K562 (cell line): ENCODE data around the gene SDR42E2. TPM values are rescaled to one million over a fixed set of nuclear protein-coding genes. Genes with fewer than 3 reads are reported as not detected.

Experiments used
- BDP1 ChIP-seq: IDR thresholded peaks from 3 replicates; pipeline ENCODE4 v1.6.1; 2011; ENCODE audit not compliant: insufficient read length, insufficient read depth
- C11orf30 ChIP-seq: fragments of 450-650 bp; IDR thresholded peaks from 2 replicates; pipeline ENCODE4 v1.6.1; 2016; ENCODE audit warnings: low read depth, mild to moderate bottlenecking
- CC2D1A ChIP-seq: fragments of 450-650 bp; IDR thresholded peaks from 2 replicates; pipeline ENCODE4 v1.6.1; 2017; ENCODE audit warnings: mild to moderate bottlenecking
- CHD2 ChIP-seq: IDR thresholded peaks from 2 replicates; pipeline ENCODE4 v1.6.1; 2011; ENCODE audit warnings: low read depth, low read length
- CXXC5 ChIP-seq: fragments of 250-450 bp; sonication (Bioruptor Pico); IDR thresholded peaks from 2 replicates; pipeline ENCODE4 v1.8.0; 2022; ENCODE audit warnings: inconsistent platforms, mild to moderate bottlenecking, moderate library complexity
- ELF1 ChIP-seq: fragments of 200-800 bp; sonication (Bioruptor generic); IDR thresholded peaks from 2 replicates; pipeline ENCODE4 v1.6.1; 2016; ENCODE audit warnings: missing genetic modification characterization, missing compliant biosample characterization
- LEF1 ChIP-seq: fragments of 450-650 bp; IDR thresholded peaks from 2 replicates; pipeline ENCODE4 v1.6.1; 2016; ENCODE audit warnings: mild to moderate bottlenecking
- MTA2 ChIP-seq: fragments of 450-650 bp; IDR thresholded peaks from 2 replicates; pipeline ENCODE4 v1.6.1; 2016; ENCODE audit warnings: low read depth
- MYNN ChIP-seq, 2 experiments: sonication (generic); formaldehyde crosslinking in 1 of 2; IDR thresholded peaks; 2 replicates each; pipeline versions ENCODE4 v1.5.0 to v1.6.1; 2016 to 2020; ENCODE audit warnings: antibody characterized with exemption in 1 of 2, missing genetic modification reagents in 1 of 2
- NCOA1 ChIP-seq: fragments of 450-650 bp; IDR thresholded peaks from 2 replicates; pipeline ENCODE4 v1.6.1; 2016; ENCODE audit warnings: low read depth
- NR2F6 ChIP-seq: fragments of 450-650 bp; formaldehyde crosslinking; IDR thresholded peaks from 2 replicates; pipeline ENCODE4 v1.4.0; 2020; ENCODE audit warnings: mild to moderate bottlenecking
- RNF2 ChIP-seq: sonication (generic); IDR thresholded peaks from 2 replicates; pipeline ENCODE4 v1.6.1; 2016
- SMAD1 ChIP-seq: fragments of 150-350 bp; IDR thresholded peaks from 2 replicates; pipeline ENCODE4 v1.6.1; 2014; ENCODE audit warnings: low read length, low read depth; ENCODE audit not compliant: partially characterized antibody
- SMAD2 ChIP-seq: fragments of 150-350 bp; IDR thresholded peaks from 2 replicates; pipeline ENCODE4 v1.6.1; 2014; ENCODE audit warnings: low read depth, mild to moderate bottlenecking, low read length
- SPI1 ChIP-seq: IDR thresholded peaks from 2 replicates; pipeline ENCODE4 v1.6.1; 2011; ENCODE audit warnings: low read depth, low read length, control low read depth, borderline replicate concordance
- TEAD2 ChIP-seq: fragments of 450-650 bp; IDR thresholded peaks from 2 replicates; pipeline ENCODE4 v1.6.1; 2016; ENCODE audit warnings: missing genetic modification characterization, control low read depth, missing compliant biosample characterization
- TOE1 ChIP-seq, 2 experiments: fragments of 450-650 bp in 1 of 2; sonication (generic) in 1 of 2; formaldehyde crosslinking in 1 of 2; IDR thresholded peaks; 2 replicates each; pipeline versions ENCODE4 v1.7.1 to v1.8.0; 2016 to 2022; ENCODE audit warnings: borderline replicate concordance in 2 of 2, mild to moderate bottlenecking in 2 of 2, antibody characterized with exemption in 1 of 2, inconsistent platforms in 1 of 2, low read depth in 1 of 2, missing genetic modification reagents in 1 of 2, moderate library complexity in 1 of 2
- XRCC5 ChIP-seq: fragments of 200-400 bp; formaldehyde crosslinking; IDR thresholded peaks from 2 replicates; pipeline ENCODE4 v1.6.1; 2017; ENCODE audit warnings: low read depth, mild to moderate bottlenecking, low read length
- ZBED1 ChIP-seq: IDR thresholded peaks from 2 replicates; pipeline ENCODE4 v1.6.1; 2014
- ZNF124 ChIP-seq: sonication (generic); formaldehyde crosslinking; IDR thresholded peaks from 2 replicates; pipeline ENCODE4 v1.8.1; 2022; ENCODE audit warnings: missing genetic modification reagents
- ZNF274 ChIP-seq: IDR thresholded peaks from 2 replicates; pipeline ENCODE4 v1.6.1; 2011; ENCODE audit warnings: low read depth, mild to moderate bottlenecking, low read length, moderate library complexity, borderline replicate concordance
- polyA plus RNA-seq, 8 experiments: library from polyadenylated mRNA; depleted of rRNA in 4 of 8; stranded (reverse) in 5 of 8; unstranded in 3 of 8; fragments of >200 nt; fragmentation: Nextera tagmentation in 2 of 8; fragmentation: Illumina TruSeq in 1 of 8; extraction: Ambion mirVana in 2 of 8; extraction: Trizol in 1 of 8; gene quantifications; 2 replicates each; pipeline versions ENCODE4 v1.2.1 to v1.2.3, GENCODE V29; 2011 to 2014; ENCODE audit warnings: inconsistent platforms in 1 of 8, missing spikeins in 1 of 8
- total RNA-seq, 7 experiments: library from RNA; depleted of rRNA in 6 of 7; stranded (reverse); fragments of >200 nt in 6 of 7; fragmentation: Illumina TruSeq in 2 of 7; extraction: Trizol in 2 of 7; gene quantifications; 2 replicates each; pipeline versions ENCODE4 v1.2.1 to v1.2.3, GENCODE V29; 2011 to 2021; ENCODE audit warnings: low replicate concordance in 1 of 7
- TF ChIP-seq, protein P1 (sequence below): IDR thresholded peaks from 3 replicates; pipeline ENCODE4 v1.6.1; 2011; ENCODE audit warnings: borderline replicate concordance, mild to moderate bottlenecking; ENCODE audit not compliant: insufficient read length, insufficient read depth
- TF ChIP-seq, protein P2 (sequence below), 3 experiments: fragments of 200-800 bp in 1 of 3; fragments of 250-450 bp in 1 of 3; fragments of 450-650 bp in 1 of 3; sonication (Bioruptor Pico) in 1 of 3; sonication (Bioruptor generic) in 1 of 3; formaldehyde crosslinking in 1 of 3; IDR thresholded peaks; 2 replicates each; pipeline versions ENCODE4 v1.6.1 to v1.8.0; 2016 to 2022; ENCODE audit warnings: mild to moderate bottlenecking in 2 of 3, missing genetic modification characterization in 2 of 3, missing compliant biosample characterization in 1 of 3, moderate library complexity in 1 of 3
- TF ChIP-seq, protein P3 (sequence below): fragments of 250-450 bp; sonication (Bioruptor Pico); IDR thresholded peaks from 2 replicates; pipeline ENCODE4 v1.8.0; 2022; ENCODE audit warnings: inconsistent platforms, mild to moderate bottlenecking, moderate library complexity, borderline replicate concordance

The SDR42E2 gene
- total and polyA plus RNA-seq, 9 of the 15 experiments (the other 6 are each of a cell fraction or from before 2014, with no cell fraction given), result 0.03 to 0.07 (median 0.04) TPM; not detected in 4

DNA sequence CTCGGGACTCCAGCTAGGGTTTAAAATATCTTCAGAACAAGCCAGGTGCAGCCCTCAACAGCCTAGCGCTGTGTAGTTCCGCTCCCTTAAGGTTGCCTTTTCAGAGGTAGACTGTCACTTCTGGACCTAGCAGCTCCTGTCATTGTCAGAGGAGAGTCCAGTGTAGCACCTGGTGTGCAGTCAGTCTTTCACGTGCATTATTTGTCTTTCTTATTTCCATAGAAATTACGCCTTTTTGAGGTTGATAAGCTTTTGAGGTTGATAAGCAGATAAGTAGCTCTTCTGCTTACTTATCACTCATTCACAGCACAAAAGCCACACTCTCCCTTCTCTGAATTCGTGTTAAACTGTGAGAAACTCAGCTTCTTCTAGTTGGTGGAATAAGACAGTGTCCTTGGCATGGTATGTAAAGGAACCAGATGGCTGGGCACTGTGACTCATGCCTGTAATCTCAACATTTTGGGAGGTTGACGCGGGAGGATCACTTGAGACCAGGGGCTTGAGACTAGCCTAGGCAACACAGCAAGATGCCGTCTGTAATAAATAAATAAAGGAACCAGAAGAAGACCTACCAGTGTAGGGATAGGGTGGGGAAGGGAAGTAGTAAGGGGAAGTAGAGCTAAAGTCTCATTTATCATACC lies 54.0 kb downstream of the SDR42E2 start (continued):
- TF ChIP-seq LEF1 (peak; percentile 21; the same call in 1 of the 2 replicates), CHD2 (no peak), CXXC5 (CRISPR knock-in tag) (peak; percentile 77), ZNF124 (CRISPR knock-in tag) (no peak), RNF2 (peak; percentile 57; the same call in 1 of the 2 replicates), CC2D1A (peak; percentile 48; the same call in 1 of the 2 replicates), ZNF274 (no peak), BDP1 (no peak), MTA2 (peak; percentile 82), TOE1 (IDR thresholded peaks at IDR 0.05; ENCODE audit: borderline replicate concordance) (0 out of 2 replicates have a peak, but pooled peaks have one; percentile 21), TOE1 (CRISPR knock-in tag; IDR thresholded peaks at IDR 0.05; ENCODE audit: borderline replicate concordance, low read depth) (no peak), XRCC5 (no peak), SPI1 (peak; percentile 34; the same call in 1 of the 2 replicates), NCOA1 (no peak), MYNN (IDR thresholded peaks at IDR 0.05) (peak; percentile 64; the same call in 1 of the 2 replicates), MYNN (CRISPR knock-in tag; IDR thresholded peaks at IDR 0.05) (no peak), NR2F6 (CRISPR knock-in tag) (no peak; the same call in 1 of the 2 replicates), C11orf30 (no peak), SMAD2 (no peak), TEAD2 (no peak), SMAD1 (no peak), ELF1 (no peak), ZBED1 (no peak)
- TF ChIP-seq, protein P1, sequence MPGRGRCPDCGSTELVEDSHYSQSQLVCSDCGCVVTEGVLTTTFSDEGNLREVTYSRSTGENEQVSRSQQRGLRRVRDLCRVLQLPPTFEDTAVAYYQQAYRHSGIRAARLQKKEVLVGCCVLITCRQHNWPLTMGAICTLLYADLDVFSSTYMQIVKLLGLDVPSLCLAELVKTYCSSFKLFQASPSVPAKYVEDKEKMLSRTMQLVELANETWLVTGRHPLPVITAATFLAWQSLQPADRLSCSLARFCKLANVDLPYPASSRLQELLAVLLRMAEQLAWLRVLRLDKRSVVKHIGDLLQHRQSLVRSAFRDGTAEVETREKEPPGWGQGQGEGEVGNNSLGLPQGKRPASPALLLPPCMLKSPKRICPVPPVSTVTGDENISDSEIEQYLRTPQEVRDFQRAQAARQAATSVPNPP, result no peak
- TF ChIP-seq, protein P2, sequence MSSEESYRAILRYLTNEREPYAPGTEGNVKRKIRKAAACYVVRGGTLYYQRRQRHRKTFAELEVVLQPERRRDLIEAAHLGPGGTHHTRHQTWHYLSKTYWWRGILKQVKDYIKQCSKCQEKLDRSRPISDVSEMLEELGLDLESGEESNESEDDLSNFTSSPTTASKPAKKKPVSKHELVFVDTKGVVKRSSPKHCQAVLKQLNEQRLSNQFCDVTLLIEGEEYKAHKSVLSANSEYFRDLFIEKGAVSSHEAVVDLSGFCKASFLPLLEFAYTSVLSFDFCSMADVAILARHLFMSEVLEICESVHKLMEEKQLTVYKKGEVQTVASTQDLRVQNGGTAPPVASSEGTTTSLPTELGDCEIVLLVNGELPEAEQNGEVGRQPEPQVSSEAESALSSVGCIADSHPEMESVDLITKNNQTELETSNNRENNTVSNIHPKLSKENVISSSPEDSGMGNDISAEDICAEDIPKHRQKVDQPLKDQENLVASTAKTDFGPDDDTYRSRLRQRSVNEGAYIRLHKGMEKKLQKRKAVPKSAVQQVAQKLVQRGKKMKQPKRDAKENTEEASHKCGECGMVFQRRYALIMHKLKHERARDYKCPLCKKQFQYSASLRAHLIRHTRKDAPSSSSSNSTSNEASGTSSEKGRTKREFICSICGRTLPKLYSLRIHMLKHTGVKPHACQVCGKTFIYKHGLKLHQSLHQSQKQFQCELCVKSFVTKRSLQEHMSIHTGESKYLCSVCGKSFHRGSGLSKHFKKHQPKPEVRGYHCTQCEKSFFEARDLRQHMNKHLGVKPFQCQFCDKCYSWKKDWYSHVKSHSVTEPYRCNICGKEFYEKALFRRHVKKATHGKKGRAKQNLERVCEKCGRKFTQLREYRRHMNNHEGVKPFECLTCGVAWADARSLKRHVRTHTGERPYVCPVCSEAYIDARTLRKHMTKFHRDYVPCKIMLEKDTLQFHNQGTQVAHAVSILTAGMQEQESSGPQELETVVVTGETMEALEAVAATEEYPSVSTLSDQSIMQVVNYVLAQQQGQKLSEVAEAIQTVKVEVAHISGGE (CRISPR knock-in tag; IDR thresholded peaks at IDR 0.05), result no peak
- TF ChIP-seq, protein P3, sequence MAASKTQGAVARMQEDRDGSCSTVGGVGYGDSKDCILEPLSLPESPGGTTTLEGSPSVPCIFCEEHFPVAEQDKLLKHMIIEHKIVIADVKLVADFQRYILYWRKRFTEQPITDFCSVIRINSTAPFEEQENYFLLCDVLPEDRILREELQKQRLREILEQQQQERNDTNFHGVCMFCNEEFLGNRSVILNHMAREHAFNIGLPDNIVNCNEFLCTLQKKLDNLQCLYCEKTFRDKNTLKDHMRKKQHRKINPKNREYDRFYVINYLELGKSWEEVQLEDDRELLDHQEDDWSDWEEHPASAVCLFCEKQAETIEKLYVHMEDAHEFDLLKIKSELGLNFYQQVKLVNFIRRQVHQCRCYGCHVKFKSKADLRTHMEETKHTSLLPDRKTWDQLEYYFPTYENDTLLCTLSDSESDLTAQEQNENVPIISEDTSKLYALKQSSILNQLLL, result no peak
